H1 (cell line): ENCODE measurements around the gene GPER1.

Source experiments
- BCL11A ChIP-seq, 2 experiments: IDR thresholded peaks; one replicate each; pipeline ENCODE4 v1.6.1; 2011; ENCODE audit warnings: low read depth in 2 of 2, low read length in 2 of 2, mild to moderate bottlenecking in 2 of 2
- RAD21 ChIP-seq, 2 experiments: IDR thresholded peaks in 1 of 2; conservative IDR thresholded peaks in 1 of 2; 2 replicates each; pipeline ENCODE4 v1.6.1; 2011; ENCODE audit warnings: low read depth in 2 of 2, low read length in 2 of 2, improper control_type of control experiment in 1 of 2, inconsistent platforms in 1 of 2, mild to moderate bottlenecking in 1 of 2, moderate library complexity in 1 of 2
- RFX5 ChIP-seq: IDR thresholded peaks from 2 replicates; pipeline ENCODE4 v1.6.1; 2011; ENCODE audit warnings: low read depth, low read length, improper control_type of control experiment, borderline replicate concordance
- TAF1 ChIP-seq: IDR thresholded peaks from 2 replicates; pipeline ENCODE4 v1.6.1; 2011; ENCODE audit warnings: mild to moderate bottlenecking, low read depth, low read length
- TF ChIP-seq, protein P1 (sequence below), 3 experiments: IDR thresholded peaks; 1 replicate in 2 of 3; 2 replicates in 1 of 3; pipeline versions ENCODE4 v1.5.1 to v1.6.1; 2011; ENCODE audit warnings: low read length in 3 of 3, mild to moderate bottlenecking in 3 of 3, inconsistent platforms in 2 of 3, low read depth in 1 of 3, moderate library complexity in 1 of 3; ENCODE audit not compliant: insufficient read depth in 1 of 3; ENCODE audit errors: control extremely low read depth in 1 of 3

DNA sequence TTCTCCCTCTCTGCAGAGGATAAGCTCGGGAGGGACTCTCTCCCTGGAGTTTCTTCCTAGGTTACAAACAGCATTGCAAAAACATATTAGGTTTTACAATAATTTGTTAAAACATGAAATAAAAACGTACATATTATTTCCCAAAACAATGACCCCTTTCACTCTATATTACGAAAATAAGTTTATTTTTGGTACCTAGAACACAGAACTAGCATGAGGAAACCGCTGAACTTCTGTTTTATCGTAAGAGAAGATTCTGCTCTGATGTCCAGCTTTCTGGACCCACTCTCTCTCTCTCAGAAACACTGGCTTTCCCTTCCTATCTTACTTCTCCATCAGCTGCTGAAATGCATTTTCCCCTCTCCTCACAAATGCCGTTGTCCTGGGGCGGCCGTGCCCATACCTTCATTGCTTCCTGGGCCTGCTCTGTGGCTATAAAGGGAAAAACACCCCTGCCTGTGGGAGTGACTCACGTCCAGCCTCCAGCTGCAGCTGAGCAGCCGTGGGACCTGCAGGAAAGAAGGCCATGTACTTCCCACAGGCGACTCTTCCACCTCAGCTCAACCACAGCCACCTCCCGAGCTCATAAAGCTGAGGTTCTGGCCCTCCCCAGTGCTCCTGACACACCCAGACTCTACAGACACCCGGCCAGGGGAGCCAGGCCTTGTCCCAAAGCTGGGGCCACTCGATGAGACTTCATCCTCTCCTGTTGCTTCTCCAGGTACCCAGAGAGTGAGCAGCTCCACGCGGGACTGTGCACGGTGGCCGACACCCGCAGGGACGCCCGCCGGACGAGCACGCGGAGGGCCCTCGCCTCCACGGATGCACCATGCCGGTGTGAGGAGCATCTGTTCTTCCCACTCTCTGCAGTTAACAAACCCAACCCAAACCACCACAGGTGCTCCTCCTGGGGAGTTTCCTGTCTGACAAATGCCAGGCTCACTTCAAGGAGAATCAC is 3.1 kb downstream of the GPER1 start:
- TF ChIP-seq RFX5 (no peak), BCL11A (IDR thresholded peaks at IDR 0.05; ENCODE audit: low read depth in 2 of 2, low read length in 2 of 2) (no peak), RAD21 (IDR thresholded peaks at IDR 0.05 in 1 of 2, conservative IDR thresholded peaks at IDR 0.05 in 1 of 2; ENCODE audit: low read depth in 2 of 2, low read length in 2 of 2) (no peak), TAF1 (no peak)
- TF ChIP-seq, protein P1, sequence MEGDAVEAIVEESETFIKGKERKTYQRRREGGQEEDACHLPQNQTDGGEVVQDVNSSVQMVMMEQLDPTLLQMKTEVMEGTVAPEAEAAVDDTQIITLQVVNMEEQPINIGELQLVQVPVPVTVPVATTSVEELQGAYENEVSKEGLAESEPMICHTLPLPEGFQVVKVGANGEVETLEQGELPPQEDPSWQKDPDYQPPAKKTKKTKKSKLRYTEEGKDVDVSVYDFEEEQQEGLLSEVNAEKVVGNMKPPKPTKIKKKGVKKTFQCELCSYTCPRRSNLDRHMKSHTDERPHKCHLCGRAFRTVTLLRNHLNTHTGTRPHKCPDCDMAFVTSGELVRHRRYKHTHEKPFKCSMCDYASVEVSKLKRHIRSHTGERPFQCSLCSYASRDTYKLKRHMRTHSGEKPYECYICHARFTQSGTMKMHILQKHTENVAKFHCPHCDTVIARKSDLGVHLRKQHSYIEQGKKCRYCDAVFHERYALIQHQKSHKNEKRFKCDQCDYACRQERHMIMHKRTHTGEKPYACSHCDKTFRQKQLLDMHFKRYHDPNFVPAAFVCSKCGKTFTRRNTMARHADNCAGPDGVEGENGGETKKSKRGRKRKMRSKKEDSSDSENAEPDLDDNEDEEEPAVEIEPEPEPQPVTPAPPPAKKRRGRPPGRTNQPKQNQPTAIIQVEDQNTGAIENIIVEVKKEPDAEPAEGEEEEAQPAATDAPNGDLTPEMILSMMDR (IDR thresholded peaks at IDR 0.05; ENCODE audit: control extremely low read depth in 1 of 3, insufficient read depth in 1 of 3, low read depth in 1 of 3, low read length in 3 of 3) = no peak
